Activated naive CD4-positive, alpha-beta T cell treated with anti-CD3 and anti-CD28 coated beads, Interleukin-2, amount 50 U/mL, for 72 hours (primary cell): ENCODE measurements around the gene LPA. TPM values are rescaled to one million over a fixed set of nuclear protein-coding genes. Genes with fewer than 3 reads are reported as not detected.
"Not testable (repeated sequence)": the region's sequence is repeated elsewhere in the genome, so short reads cannot be mapped to it uniquely, and the experiment has no call there.

ENCODE experiments used
- ATAC-seq, 2 donors: fragments of 150-1000 bp; cut with Tn5 transposase; 2 replicates each; pipeline ENCODE4 v1.10.0; 2021; ENCODE audit warnings: mild to moderate bottlenecking in 2 of 2, moderate library complexity in 2 of 2
- DNase-seq, 2 donors: peaks; one replicate each; pipeline ENCODE4 v3.0.0; 2021 to 2022; ENCODE audit warnings: low spot score in 2 of 2
- H3K27ac Mint-ChIP-seq, 2 donors: one replicate each; pipeline ENCODE4 v1.8.0; 2022; ENCODE audit warnings: mild to moderate bottlenecking in 2 of 2, mixed read lengths in 2 of 2
- H3K36me3 Mint-ChIP-seq, 2 donors: one replicate each; pipeline ENCODE4 v1.8.0; 2022; ENCODE audit warnings: mixed read lengths in 2 of 2
- H3K9me3 Mint-ChIP-seq, 2 donors: one replicate each; pipeline ENCODE4 v1.8.0; 2022; ENCODE audit warnings: mixed read lengths in 2 of 2
- total RNA-seq, 2 donors: library from RNA; stranded (reverse); gene quantifications; one replicate each; pipeline ENCODE4 v1.2.3, GENCODE V29; 2022

The LPA gene
- not detected for total RNA-seq

DNA sequence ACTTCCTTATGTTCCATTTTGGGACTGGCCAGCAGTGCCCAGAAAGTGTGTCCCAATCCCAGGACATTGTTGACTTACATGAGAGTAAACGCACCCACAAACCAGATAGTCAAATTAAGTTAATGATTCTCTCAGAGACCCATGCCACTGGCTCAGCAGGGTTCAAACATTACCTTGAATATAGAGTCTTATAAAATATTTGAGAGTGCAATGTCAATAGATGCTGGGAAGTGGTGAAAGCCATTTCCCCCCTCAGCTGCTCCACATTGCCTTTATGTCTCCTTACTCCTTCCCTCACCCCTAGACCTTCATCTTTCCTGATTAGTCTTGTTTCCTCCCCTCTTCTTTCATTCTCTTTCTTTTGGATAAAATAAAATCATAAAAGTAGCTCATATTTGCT is at the start of gene LPA:
Gene LPA, minus strand, starts transcription at position 78 of the 400 bp plus-strand sequence. Its CDS starts 61 bp downstream, at position 17.
- not testable (repeated sequence) for H3K27ac Mint-ChIP-seq, ATAC-seq, DNase-seq, H3K9me3 Mint-ChIP-seq, H3K36me3 Mint-ChIP-seq

DNA sequence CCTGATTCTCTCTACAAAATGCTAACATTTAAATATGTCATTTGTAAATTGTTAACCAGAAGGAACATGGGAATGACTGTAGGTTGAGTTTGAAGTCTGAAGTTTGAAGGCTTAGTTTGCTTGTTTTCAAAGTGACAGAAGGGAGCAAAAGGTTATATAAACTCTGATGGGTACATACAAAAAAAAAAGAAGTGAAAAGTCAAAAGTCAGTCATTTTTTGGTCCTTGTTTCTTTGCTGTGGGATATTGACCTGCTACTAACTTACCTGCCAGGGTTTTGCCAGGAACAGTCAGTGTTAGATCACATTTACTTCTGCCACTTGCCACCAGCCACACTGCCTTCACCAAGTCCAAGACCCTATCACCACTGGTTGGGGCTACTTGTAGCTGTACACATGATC is 44.9 kb upstream of the LPA start:
- ATAC-seq, H3K9me3 Mint-ChIP-seq, H3K36me3 Mint-ChIP-seq, DNase-seq, H3K27ac Mint-ChIP-seq: not testable (repeated sequence)

GRCh38 chr6:160704688-160705087 is 40.6 kb upstream of the LPA start:
- not testable (repeated sequence) for H3K9me3 Mint-ChIP-seq, H3K36me3 Mint-ChIP-seq, ATAC-seq, DNase-seq, H3K27ac Mint-ChIP-seq

- not testable (repeated sequence) for H3K27ac Mint-ChIP-seq, H3K36me3 Mint-ChIP-seq, ATAC-seq, DNase-seq, H3K9me3 Mint-ChIP-seq
Observed at GRCh38 chr6:160701918-160702680, 38.0 kb upstream of the LPA start, which contains the start of gene PLG. Gene PLG, plus strand, starts transcription at chr6:160702244. Its CDS starts 61 bp downstream, at chr6:160702305.

GRCh38 chr6:160697826-160698225 is 33.8 kb upstream of the LPA start:
- Mint-ChIP-seq H3K9me3 (peaks cover 0 to 6% of the 10 kb centered on the region in 2 donors), H3K27ac (no peak overlapping the region), H3K36me3 (no peaks in the 10 kb centered on the region)
- ATAC-seq (no peak), DNase-seq (no peak)

- H3K36me3 Mint-ChIP-seq, H3K9me3 Mint-ChIP-seq, H3K27ac Mint-ChIP-seq, DNase-seq, ATAC-seq: not testable (repeated sequence)
Observed at GRCh38 chr6:160696884-160697283, 32.8 kb upstream of the LPA start.

GRCh38 chr6:160695622-160696021 is 31.5 kb upstream of the LPA start:
- not testable (repeated sequence) for H3K27ac Mint-ChIP-seq, H3K36me3 Mint-ChIP-seq, H3K9me3 Mint-ChIP-seq, DNase-seq, ATAC-seq

GRCh38 chr6:160695025-160695424 is 30.9 kb upstream of the LPA start:
- not testable (repeated sequence) for H3K36me3 Mint-ChIP-seq, H3K9me3 Mint-ChIP-seq, ATAC-seq, DNase-seq, H3K27ac Mint-ChIP-seq

GRCh38 chr6:160692369-160692959 is 28.4 kb upstream of the LPA start:
- ATAC-seq: no peak
- no peaks in the 10 kb centered on the region for H3K36me3 Mint-ChIP-seq

GRCh38 chr6:160691617-160692016 is 27.5 kb upstream of the LPA start:
- H3K36me3 Mint-ChIP-seq: no peaks in the 10 kb centered on the region
- H3K9me3 Mint-ChIP-seq: peaks cover 0 to 6% of the 10 kb centered on the region in 2 donors
- ATAC-seq (no peak), DNase-seq (no peak)
- H3K27ac Mint-ChIP-seq: no peak overlapping the region

More at GRCh38 chr6:160692369-160692959, 28.4 kb upstream of the LPA start:
- Mint-ChIP-seq H3K9me3 (peaks cover 0 to 6% of the 10 kb centered on the region in 2 donors), H3K27ac (no peak overlapping the region)
- no peak for DNase-seq

DNA sequence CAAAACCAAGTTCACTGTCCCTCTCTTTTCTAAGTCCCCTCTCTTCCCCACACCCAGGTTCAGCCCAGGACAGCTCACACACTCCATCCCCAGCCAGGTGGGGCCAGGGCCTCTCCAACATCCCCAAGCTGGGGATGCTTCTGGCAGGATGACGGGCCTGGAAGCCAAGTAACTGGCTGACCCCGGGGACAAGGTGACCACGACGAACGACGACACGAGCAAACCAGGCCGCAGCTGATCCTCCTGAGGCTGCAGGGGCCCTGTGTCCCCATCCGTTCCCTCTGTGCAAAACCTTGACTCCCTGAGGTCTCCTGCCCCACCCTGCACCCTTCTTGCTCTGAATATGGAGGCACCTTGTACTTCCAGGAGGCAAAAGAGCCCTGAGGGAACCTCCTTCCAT is 26.4 kb upstream of the LPA start:
- peaks cover 0 to 5% of the 10 kb centered on the region in 2 donors for H3K9me3 Mint-ChIP-seq
- no peak overlapping the region for H3K27ac Mint-ChIP-seq

GRCh38 chr6:160685762-160686450 is 21.8 kb upstream of the LPA start:
- no peak for ATAC-seq
- no peaks in the 10 kb centered on the region for H3K36me3 Mint-ChIP-seq
- H3K27ac Mint-ChIP-seq: no peak overlapping the region
- H3K9me3 Mint-ChIP-seq: no peaks in the 10 kb centered on the region
- no peak for DNase-seq

More for the DNA sequence above, 26.4 kb upstream of the LPA start:
- DNase-seq: no peak
- no peaks in the 10 kb centered on the region for H3K36me3 Mint-ChIP-seq
- ATAC-seq: no peak

DNA sequence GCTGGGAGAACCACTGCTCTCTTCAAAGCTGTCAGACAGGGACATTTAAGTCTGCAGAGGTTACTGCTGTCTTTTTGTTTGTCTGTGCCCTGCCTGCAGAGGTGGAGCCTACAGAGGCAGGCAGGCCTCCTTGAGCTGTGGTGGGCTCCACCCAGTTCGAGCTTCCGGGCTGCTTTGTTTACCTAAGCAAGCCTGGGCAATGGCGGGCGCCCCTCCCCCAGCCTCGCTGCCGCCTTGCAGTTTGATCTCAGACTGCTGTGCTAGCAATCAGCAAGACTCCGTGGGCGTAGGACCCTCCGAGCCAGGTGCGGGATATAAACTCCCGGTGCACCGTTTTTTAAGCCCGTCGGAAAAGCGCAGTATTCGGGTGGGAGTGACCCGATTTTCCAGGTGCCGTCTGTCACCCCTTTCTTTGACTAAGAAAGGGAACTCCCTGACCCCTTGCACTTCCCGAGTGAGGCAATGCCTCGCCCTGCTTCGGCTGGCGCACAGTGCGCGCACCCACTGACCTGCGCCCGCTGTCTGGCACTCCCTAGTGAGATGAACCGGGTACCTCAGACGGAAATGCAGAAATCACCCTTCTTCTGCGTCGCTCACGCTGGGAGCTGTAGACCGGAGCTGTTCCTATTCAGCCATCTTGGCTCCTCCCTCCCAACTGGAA is 21.2 kb upstream of the LPA start:
- DNase-seq, ATAC-seq, H3K36me3 Mint-ChIP-seq, H3K27ac Mint-ChIP-seq, H3K9me3 Mint-ChIP-seq: not testable (repeated sequence)

DNA sequence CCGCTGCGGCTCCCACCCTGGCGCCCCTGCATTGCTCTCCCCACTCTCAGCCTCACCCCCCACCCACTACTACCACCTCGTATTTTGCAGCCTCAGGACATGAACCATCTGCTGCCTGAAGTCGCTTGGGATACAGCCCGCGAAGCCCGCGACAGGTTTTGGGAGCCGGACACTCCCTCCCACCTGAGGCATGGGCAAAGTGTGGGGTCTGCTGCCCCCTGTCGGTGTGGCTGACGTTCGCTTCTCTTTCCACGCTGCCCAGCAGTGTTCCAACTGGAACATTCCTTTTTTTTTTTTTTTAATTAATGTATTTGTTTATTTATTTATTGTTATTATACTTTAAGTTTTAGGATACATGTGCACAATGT is 15.3 kb upstream of the LPA start:
- Mint-ChIP-seq H3K36me3 (no peaks in the 10 kb centered on the region), H3K9me3 (peaks cover 0 to 3% of the 10 kb centered on the region in 2 donors), H3K27ac (no peak overlapping the region)
- ATAC-seq: no peak
- DNase-seq: no peak

- H3K27ac Mint-ChIP-seq: no peak overlapping the region
- ATAC-seq (no peak), DNase-seq (no peak)
- H3K9me3 Mint-ChIP-seq: peaks cover 0 to 3% of the 10 kb centered on the region in 2 donors
- no peaks in the 10 kb centered on the region for H3K36me3 Mint-ChIP-seq
Observed at GRCh38 chr6:160678744-160679401, 14.8 kb upstream of the LPA start.

- ATAC-seq (no peak), DNase-seq (no peak)
- Mint-ChIP-seq H3K9me3 (peaks cover 4 to 7% of the 10 kb centered on the region in 2 donors), H3K27ac (no peak overlapping the region), H3K36me3 (peaks cover 0 to 2% of the 10 kb centered on the region in 2 donors)
Observed at GRCh38 chr6:160678230-160678629, 14.2 kb upstream of the LPA start.
